Measurements from ENCODE around the gene SRRM5.
"Not testable (repeated sequence)": the region's sequence is repeated elsewhere in the genome, so short reads cannot be mapped to it uniquely, and the experiment has no call there.

SRRM5 gene

DNA sequence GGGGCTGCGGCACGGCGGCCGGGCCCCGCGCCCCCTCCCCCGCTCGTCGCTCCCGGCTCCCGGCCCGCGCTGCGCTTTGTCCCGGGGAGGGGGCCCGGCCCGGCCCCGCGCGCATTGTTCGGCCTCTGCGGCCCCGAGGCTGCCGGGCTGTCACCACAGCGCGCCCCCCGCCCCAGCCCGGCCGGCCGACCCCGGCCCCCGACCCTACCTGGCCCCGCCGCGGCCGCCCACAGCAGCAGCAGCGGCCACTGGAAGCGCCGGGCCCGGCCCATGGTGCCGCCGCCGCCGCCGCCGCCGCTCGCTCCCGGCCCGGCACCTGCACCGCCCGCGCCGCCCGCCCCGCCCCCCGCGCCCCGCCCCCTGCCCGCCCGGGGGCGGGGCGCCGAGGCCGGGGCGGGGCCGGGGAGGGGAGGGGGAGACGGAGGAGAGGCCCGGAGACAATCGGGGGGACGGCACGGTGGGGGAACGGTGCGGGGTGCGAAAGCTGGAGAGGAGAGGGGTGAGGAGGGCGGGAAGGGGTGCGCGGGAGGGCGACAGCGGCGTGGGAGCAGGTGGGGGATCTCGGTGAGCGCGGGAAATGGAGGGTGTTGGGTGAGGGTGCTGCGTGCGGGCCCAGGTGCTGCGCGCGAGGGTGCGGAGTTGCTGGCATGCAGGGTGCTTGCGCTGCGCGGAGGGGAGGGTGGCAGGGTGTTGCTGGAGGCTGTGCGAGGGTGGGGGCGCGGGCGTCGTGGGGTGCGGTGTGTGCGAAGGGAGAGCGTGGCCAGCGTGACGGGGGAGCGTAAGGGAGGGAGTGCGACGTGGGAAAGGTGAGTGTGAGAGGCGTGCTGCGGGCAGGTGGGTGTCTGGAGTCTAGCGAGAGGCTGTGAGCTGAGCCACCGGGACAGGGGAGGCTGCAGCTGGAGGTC, 27.9 kb downstream of the SRRM5 start, which contains the start of gene CADM4:
Gene CADM4, minus strand, starts transcription at position 332 of the 905 bp plus-strand sequence. Its CDS starts 60 bp downstream, at position 272.
- DNase-seq (ENCODE audit: low read depth) = no peak

DNA sequence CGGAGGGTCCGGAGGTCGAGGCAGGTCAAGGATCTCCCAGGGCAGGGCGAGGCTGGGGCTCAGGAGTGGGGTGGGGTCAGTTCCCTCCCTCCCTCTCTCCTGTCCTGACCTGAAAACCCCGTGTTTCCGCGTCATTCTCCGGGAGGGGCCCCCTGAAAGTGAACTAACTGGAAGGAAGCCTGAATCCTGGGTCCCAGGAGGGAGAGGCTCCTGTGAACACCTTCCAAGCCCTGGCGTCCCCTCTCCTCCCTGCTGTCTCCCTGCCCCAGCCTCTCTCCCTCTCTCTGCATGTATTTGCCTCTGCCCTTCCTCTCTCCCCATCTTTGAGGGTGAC, 28.5 kb downstream of the SRRM5 start:
- DNase-seq (ENCODE audit: low read depth) = no peak

DNA sequence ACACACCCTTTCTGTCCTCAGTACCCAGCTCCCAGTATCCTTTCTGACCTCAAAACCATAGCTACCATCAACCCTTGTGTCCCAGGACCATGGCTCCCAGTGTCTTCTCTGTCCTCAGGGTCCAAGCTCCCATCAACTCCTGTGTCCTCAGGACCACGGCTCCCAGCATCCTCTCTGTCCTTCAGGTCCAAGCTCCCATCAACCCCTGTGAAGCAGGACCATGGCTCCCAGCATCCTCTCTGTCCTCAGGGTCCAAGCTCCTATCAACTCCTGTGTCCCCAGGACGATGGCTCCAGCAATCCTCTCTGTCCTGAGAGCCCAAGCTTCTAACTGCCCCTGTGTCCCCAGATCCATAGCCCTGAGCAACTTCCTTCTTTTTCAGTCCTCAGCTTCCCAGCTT, 29.4 kb downstream of the SRRM5 start:
- no peak for DNase-seq (ENCODE audit: low read depth)

DNA sequence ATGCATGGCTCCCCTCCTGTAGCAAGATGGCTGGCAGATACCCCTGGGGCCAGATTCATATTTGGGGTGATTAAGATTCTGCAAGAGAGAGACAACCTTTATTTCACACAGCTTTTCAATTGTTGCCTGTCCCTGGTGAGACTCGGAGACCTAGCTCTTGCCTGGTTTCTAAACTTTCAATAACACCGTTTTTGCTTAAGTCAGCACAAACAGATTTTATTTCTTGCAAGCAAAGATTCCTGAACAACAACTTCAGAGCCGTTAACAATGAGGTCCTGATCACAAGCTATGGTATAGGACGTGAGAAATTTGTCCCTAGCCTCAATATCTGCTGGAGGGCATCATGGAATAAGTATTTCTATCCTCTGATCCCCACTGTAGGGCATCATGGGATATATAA, 30.6 kb downstream of the SRRM5 start:
- DNase-seq (ENCODE audit: low read depth) = no peak

DNA sequence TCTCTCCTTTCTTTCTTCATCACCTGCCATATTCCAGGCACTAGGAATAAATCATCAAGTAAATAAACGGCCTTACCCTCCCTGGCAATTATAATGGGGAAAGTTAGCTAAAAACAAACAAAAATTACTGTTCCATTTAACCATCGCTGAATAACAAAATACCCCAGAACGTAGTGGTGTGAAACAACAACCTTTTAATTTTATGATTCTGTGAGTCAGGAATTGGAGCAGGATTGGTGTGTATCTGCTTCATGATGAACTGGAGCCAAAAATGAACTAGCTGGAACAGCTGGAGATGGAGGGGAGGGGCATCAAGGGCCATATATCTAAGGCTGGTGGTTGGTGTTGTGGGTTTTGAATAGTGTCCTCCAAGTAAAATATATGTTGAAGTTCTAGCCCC, 31.4 kb downstream of the SRRM5 start:
- no peak for DNase-seq (ENCODE audit: low read depth)

DNA sequence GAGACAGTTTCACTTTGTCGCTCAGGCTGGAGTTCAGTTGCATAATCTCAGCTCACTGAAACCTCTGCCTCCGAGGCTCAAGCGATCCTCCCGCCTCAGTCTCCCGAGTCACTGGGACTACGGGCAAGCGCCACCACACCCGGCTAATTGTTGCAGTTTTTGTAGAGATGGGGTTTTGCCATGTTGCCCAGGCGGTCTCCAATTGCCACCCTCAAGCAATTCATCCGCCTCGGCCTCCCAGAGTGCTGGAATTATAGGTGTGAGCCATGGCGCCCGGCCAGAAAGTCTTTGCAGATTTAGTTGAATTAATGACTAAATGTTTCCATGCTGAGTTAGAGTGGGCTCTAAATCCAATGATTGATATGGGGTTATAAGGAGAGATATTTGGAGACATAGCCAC, 32.3 kb downstream of the SRRM5 start:
- DNase-seq (ENCODE audit: low read depth) = no peak

DNA sequence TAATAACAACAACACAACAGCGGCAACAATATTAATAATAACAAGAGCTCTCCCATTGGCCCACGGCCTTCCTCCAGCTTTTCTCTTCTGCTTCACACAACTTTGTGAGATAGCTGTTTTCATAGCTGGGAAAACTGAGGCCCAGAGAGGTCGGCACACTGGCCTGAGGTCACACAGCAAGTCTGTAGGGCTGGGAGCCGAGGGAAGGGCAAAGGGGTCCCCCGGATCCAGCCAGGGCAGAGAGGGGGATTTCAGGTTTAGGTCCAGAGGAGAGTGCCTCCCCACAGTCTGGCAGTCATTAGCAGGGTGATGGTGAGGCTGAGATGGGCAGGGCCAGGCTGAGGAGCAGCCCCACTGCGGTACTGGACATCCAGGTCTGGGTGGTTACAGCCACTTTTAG, 36.7 kb downstream of the SRRM5 start:
- DNase-seq (ENCODE audit: low read depth) = no peak

DNA sequence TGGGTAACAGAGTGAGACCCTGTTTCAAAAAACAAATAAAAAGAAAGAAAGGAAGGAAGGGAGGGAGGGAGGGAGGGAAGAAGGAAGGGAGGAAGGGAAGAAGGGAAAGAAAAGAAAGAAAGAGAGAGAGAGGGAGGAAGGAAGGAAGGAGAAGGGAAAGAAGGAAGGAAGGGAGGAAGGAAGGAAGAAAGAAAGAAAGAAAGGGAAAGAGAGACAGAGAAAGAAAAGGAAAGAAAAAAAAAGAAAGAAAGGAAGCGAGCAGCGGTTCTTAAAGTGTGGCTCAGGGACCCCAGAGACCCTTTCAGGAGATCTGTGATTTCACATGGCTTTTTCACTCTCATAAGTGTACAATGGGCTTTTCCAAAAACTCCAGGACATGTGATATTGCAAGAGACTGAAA, 37.6 kb downstream of the SRRM5 start:
- DNase-seq (ENCODE audit: low read depth) = no peak

DNA sequence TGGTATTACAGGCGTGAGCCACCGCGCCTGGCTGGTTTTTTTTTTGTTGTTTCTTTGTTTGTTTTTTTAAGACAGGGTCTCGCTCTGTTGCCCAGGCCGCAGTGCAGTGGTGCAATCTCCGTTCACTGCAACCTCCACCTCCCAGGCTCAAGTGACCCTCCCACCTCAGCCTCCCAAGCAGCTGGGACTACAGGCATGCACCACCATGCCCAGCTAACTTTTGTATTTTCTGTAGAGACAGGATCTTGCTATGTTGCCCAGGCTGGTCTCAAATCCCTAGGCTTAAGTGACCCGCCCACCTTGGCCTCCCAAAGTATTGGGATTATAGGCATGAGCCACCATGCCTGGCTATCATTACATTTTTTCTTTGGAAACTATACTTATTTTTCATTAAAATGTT, 38.4 kb downstream of the SRRM5 start:
- not testable (repeated sequence) for DNase-seq (ENCODE audit: low read depth)

DNA sequence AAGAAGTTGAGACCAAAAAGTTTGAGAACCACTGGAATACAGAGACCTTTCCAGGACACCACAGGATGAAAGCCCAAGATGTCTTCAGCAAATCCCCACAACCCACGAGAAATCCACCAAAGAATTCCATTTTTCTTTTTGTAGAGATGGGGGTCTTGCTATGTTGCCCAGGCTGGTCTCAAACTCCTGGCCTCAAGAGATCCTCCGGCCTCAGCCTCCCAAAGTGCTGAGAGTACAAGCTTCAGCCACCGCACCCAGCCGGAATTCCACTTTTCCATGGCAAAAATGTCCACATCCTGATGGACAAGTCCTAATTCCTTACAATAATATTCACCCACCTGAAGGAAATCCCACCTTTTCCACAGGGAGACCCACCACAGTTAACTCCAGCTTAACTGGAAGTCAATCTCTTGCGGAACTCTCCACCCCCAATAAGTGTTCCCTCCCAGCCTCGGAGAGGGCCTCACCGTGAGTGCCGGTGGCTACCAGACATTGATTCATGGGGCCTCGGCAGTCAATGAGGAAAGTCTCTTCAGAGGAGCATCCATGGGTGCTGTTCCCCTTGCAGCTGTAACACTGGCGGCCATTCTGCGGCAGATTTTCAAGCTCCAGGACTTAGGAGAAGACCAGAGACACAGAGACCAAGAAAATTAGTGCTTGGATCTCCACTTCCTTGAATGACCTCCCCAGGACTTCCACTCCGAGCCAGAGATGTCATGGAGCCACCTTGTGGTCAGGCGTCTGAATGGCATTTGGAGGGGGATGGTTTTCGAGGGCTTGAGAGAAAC, 40.1 kb downstream of the SRRM5 start:
- DNase-seq (ENCODE audit: low read depth) = no peak

DNA sequence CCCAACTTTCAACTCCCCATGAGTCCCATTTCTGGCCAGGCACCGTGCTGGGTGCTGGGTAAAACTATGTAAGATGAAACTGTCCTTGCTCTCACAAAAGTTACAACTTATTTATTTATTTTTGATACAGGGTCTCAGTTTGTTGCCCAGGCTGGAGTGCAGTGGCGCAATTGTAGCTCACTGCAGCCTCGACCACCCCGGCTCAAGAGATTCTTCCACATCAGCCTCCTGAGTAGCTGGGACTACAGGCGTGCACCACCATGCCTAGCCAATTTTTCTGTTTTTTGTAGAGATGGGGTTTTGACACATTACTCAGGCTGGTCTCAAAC, 40.6 kb downstream of the SRRM5 start:
- no peak for DNase-seq (ENCODE audit: low read depth)

DNA sequence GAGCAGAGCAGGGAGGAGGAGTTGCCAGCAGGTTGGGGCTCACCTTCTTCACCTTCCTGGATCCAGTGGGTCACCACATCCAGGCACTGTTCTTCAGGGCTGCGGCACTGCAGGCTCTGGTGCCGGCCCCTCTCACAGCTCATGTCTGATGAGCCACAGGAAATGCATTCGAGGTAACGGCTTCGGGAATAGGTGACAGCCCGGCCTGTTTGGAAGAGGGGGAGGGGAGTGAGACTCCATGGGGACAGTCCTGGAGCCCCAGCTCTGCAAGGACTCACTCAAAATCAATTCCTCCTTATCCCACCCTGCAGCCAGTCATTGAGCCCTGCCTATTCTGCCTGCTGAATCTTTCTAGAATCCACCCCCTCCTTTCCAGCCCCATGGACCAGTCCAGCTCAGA, 44.5 kb downstream of the SRRM5 start:
- DNase-seq (ENCODE audit: low read depth) = no peak

DNA sequence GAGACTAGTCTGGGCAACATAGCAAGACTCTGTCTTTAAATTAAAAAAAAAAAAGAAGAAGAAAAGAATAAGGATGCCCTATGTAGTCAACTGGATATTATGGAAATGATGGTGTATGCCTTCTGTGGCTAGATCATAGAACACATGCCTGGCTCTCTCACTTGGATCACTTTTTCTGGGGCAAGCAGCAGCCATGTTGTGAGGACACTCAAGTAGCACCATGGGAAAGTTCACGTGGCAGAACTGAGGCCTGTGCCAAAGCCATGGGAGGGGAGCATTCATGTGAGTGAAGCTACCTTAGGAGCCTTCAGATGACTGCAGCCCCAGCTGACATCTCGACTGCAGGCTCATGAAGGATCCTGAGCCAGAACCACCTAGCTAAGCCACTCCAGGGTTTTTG, 46.1 kb downstream of the SRRM5 start:
- DNase-seq (ENCODE audit: low read depth) = no peak

DNA sequence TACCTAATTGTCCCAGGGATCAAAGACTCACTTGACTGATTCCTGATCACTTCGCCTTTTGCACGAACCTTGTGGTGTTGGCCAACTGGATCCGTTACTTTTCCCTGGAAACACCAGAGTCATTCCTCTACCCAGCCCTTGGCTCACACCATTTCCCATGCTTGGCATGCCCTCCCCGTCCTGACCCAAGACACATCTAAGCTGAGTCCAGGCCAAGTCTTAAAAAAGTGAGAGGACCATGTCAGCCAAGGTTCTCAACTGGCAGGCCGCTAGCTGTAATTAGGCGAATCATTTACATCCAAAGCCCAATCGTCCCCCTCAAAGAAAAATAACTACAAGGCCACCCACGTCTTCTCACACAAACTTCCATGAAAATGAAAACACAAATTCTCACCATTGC, 46.6 kb downstream of the SRRM5 start:
- no peak for DNase-seq (ENCODE audit: low read depth)

DNA sequence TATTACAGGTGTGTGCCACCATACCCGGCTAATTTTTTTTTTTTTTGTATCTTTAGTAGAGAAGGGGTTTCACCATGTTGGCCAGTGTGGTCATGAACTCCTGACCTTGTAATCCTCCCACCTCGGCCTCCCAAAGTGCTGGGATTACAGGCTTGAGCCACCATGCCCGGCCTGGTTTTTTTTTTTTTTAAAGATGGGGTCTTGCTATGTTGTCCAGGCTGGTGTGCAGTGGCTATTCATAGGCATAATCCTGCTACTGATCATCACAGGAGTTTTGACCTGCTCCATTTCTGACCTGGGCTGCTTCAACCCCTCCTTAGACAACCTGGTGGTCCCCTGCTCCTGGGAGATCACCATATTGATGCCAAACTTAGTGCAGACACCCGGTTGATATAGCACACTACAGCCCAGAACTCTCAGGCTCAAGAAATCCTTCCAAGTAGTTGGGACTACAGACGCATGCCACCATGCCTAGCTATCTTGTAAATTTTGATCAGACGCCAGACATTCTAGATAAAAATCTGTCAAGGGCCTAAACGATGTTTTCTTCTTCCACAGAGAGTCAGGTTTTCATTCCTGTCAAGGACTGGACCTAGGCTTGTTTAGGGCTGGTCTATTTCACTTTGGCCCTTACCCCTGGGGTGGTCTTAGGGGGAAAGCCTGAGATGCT, 48.5 kb downstream of the SRRM5 start:
- no peak for DNase-seq (ENCODE audit: low read depth)

DNA sequence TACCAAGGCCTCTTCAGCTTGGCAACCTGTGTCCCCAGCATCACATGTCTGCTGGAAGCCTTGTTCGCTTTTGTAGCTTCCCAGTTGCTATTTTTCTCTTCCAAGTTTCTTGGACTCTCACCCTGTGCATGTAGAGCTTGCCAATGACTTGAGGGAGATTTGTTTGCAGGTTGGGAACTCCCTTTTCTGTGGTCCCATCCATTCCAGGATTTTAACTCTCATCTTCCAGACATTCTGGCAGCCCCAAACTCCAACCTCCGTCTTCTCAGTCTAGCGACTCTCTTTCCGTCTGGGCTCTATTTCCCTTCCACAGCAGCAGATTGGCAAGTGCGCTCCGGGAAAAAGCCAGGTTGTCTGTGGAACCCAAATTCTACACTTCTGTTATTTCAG, 49.1 kb downstream of the SRRM5 start:
- no peak for DNase-seq (ENCODE audit: low read depth)

DNA sequence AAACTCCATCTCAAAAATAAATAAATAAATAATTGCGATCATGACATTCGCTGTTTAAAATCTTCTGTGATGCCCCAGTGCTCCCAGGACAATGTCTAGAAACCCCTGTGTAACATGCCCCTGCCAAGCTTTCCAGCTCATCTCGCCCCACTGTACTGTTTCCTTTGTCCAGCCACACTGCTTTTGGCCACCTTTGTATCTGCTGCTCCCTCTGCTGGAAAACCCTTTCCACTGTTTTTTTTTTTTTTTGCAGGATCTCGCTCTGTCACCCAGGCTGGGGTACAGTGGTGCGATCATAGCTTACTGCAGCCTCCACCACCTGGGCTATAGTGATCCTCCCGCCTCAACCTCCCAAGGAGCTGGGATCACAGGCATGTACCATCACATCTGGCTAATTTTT, 50.6 kb downstream of the SRRM5 start:
- no peak for DNase-seq (ENCODE audit: low read depth)

DNA sequence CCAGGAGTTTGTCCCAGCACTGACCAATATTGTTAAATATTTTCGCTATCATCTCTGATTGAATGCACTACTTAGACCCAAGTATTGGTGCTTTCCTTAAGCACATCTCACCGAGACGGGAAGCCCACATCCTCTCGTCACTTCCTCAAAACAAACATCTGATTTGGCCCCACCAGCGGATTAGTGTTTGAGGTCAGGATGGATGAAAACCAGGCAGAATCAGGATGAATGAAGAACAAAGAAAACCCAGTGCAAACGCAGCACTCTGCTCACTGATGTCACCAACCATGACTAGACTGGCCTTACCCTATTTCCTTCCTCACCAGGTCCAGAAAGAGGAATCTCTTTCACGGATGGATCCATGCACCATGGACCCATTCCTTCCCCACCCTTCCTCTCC, 52.1 kb downstream of the SRRM5 start:
- no peak for DNase-seq (ENCODE audit: low read depth)

Measured in GM04504 (cell line).